CD14-positive monocyte (primary cell): ENCODE data around the gene NCBP2. TPM values are rescaled to one million over a fixed set of nuclear protein-coding genes. Genes with fewer than 3 reads are reported as not detected.

Source experiments
- DNase-seq, 3 donors: peaks; one replicate each; pipeline ENCODE4 v3.0.0-alpha.2; 2011 to 2022
- H2AFZ ChIP-seq: 2 replicates; pipeline ENCODE4 v1.6.0; 2012; ENCODE audit warnings: mild to moderate bottlenecking, low read depth, low read length, inconsistent platforms; ENCODE audit not compliant: insufficient read depth, poor library complexity, severe bottlenecking
- H3K27ac ChIP-seq, 2 donors: 1 replicate in 1 of 2; 2 replicates in 1 of 2; pipeline ENCODE4 v1.5.1; 2012 to 2013; ENCODE audit warnings: low read length in 2 of 2, control low read depth in 1 of 2, inconsistent platforms in 1 of 2, low read depth in 1 of 2, mild to moderate bottlenecking in 1 of 2
- H3K27me3 ChIP-seq, 2 donors: one replicate each; pipeline versions ENCODE4 v1.6.0 to v1.6.1; 2011 to 2013; ENCODE audit warnings: low read length in 2 of 2; ENCODE audit not compliant: control insufficient read depth in 2 of 2, insufficient read depth in 2 of 2
- H3K36me3 ChIP-seq, 2 donors: replicated peaks in 1 of 2; 1 replicate in 1 of 2; 2 replicates in 1 of 2; pipeline versions ENCODE4 v1.5.1 to v1.6.1; 2012 to 2013; ENCODE audit warnings: low read length in 2 of 2, control low read depth in 1 of 2, inconsistent platforms in 1 of 2, mild to moderate bottlenecking in 1 of 2; ENCODE audit not compliant: insufficient read depth in 2 of 2, control insufficient read depth in 1 of 2
- H3K4me1 ChIP-seq, 2 donors: 1 replicate in 1 of 2; 2 replicates in 1 of 2; pipeline versions ENCODE4 v1.5.1 to v1.6.1; 2012 to 2013; ENCODE audit warnings: low read length in 2 of 2, control low read depth in 1 of 2, inconsistent platforms in 1 of 2, mild to moderate bottlenecking in 1 of 2, moderate library complexity in 1 of 2; ENCODE audit not compliant: insufficient read depth in 2 of 2, control insufficient read depth in 1 of 2
- H3K4me2 ChIP-seq: replicated peaks from 2 replicates; pipeline ENCODE3; 2012; ENCODE audit warnings: low read length, moderate library complexity, mild to moderate bottlenecking; ENCODE audit not compliant: poor library complexity, severe bottlenecking; ENCODE audit errors: extremely low read depth
- H3K4me3 ChIP-seq, 3 experiments: fragments of 200-600 bp in 1 of 3; sonication (generic) in 1 of 3; replicated peaks in 1 of 3; 1 replicate in 2 of 3; 2 replicates in 1 of 3; pipeline ENCODE4 v1.5.1; 2011 to 2013; ENCODE audit warnings: low read length in 3 of 3, mild to moderate bottlenecking in 3 of 3, control low read depth in 2 of 3, low read depth in 2 of 3, inconsistent platforms in 1 of 3, moderate library complexity in 1 of 3
- H3K79me2 ChIP-seq: 2 replicates; pipeline ENCODE4 v1.6.0; 2012; ENCODE audit warnings: mild to moderate bottlenecking, control low read depth, inconsistent platforms, low read length, moderate library complexity; ENCODE audit not compliant: insufficient read depth
- H3K9ac ChIP-seq: 2 replicates; pipeline ENCODE4 v1.6.0; 2017; ENCODE audit warnings: low read length, mild to moderate bottlenecking; ENCODE audit not compliant: insufficient read depth, poor library complexity, severe bottlenecking
- H3K9me3 ChIP-seq, 2 donors: replicated peaks in 1 of 2; 1 replicate in 1 of 2; 2 replicates in 1 of 2; pipeline versions ENCODE4 v1.5.1 to v1.6.1; 2012 to 2013; ENCODE audit warnings: low read length in 2 of 2, control low read depth in 1 of 2; ENCODE audit not compliant: control insufficient read depth in 1 of 2, insufficient read depth in 1 of 2
- H4K20me1 ChIP-seq: 2 replicates; pipeline ENCODE4 v1.6.0; 2012; ENCODE audit warnings: mild to moderate bottlenecking, low read length, control low read depth, moderate library complexity; ENCODE audit not compliant: insufficient read depth
- H3K27ac Mint-ChIP-seq, 7 donors: one replicate each; pipeline ENCODE4 v1.8.0; 2020; ENCODE audit warnings: mild to moderate bottlenecking in 7 of 7, mixed read lengths in 7 of 7, moderate library complexity in 6 of 7, inconsistent platforms in 2 of 7
- H3K27me3 Mint-ChIP-seq, 3 donors: one replicate each; pipeline ENCODE4 v1.8.0; 2021 to 2022; ENCODE audit warnings: low read depth in 3 of 3, mild to moderate bottlenecking in 3 of 3, mixed read lengths in 3 of 3, moderate library complexity in 3 of 3, inconsistent platforms in 1 of 3
- H3K36me3 Mint-ChIP-seq, 2 donors: one replicate each; pipeline ENCODE4 v1.8.0; 2020; ENCODE audit warnings: mixed read lengths in 2 of 2, inconsistent platforms in 1 of 2, mild to moderate bottlenecking in 1 of 2
- H3K4me1 Mint-ChIP-seq: one replicate; pipeline ENCODE4 v1.8.0; 2020; ENCODE audit warnings: mild to moderate bottlenecking, mixed read lengths
- H3K4me3 Mint-ChIP-seq, 2 donors: one replicate each; pipeline ENCODE4 v1.8.0; 2020; ENCODE audit warnings: mild to moderate bottlenecking in 2 of 2, mixed read lengths in 2 of 2, moderate library complexity in 1 of 2
- H3K9me3 Mint-ChIP-seq, 7 donors: one replicate each; pipeline ENCODE4 v1.8.0; 2020 to 2022; ENCODE audit warnings: mixed read lengths in 7 of 7, mild to moderate bottlenecking in 6 of 7, moderate library complexity in 6 of 7, inconsistent platforms in 2 of 7
- WGBS: methylation state at CpG from one replicate; pipeline ENCODE4 v1.1.5; 2013; ENCODE audit warnings: missing lambda C conversion rate; ENCODE audit not compliant: insufficient coverage; 5-methylcytosine and 5-hydroxymethylcytosine counted together
- intact Hi-C, 2 donors: fragments of 100-400 bp; cut with micrococcal nuclease; formaldehyde crosslinking; loops; one replicate each; pipeline versions ENCODE4 v1.15.0 to v1.15.1; 2023
- polyA plus RNA-seq, 3 donors: library from polyadenylated mRNA; depleted of rRNA in 1 of 3; unstranded in 2 of 3; stranded (reverse) in 1 of 3; fragments of 300-500 nt in 2 of 3; fragments of >200 nt in 1 of 3; fragmentation: Illumina TruSeq in 2 of 3; gene quantifications; 1 replicate in 2 of 3; 2 replicates in 1 of 3; pipeline ENCODE4 v1.2.3, GENCODE V29; 2012 to 2021
- TF ChIP-seq, protein P1 (sequence below): fragments of 200-600 bp; IDR thresholded peaks from one replicate; pipeline ENCODE4 v1.8.0; 2022; ENCODE audit warnings: antibody characterized with exemption, mild to moderate bottlenecking

Gene NCBP2
- polyA plus RNA-seq, 3 donors = 26.1 to 42.9 (median 33.4) TPM

DNA sequence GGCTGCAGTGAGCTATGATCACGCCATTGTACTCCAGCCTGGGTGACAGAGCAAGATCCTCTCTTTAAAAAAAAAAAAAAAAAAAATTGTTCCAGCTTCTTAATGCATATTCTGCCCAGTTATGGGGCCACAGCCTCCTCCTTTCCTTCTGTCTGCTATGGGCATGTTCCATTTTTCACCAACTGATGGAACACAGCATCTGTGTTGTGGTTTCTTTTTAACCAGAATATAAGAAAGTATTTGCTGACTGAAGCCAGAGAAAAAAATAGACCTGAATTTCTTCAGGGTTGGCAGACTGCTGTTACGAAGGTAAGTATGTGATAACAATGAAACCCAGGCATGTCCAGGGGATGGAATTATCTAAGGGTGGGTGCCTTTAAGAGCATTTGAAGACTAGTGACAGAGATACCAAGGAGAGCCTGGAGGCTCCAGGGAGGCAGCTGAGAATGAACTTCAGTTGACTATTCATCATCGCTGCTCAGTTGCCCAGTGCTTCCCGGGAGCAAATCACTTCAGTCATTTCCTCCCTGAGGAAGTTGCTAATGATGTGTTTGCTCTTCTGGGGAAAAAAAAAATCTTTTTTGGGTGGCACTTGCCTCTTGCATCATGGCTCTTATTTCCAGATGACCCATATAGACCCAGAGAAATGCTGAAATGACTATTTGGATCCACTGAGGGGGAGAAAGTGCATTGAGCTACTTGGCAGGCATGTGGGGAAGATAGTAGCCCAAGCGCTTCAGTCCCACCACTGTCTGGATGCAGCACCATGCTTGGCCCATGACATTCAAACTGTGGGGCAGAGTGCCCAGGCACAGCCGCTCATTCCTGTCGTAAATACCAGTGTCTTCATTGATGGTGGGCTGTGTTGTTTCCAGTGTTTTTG, 14.5 kb downstream of the NCBP2 start:
- no peak overlapping the region for H3K27ac ChIP-seq
- H3K4me1 ChIP-seq = no peaks in the 10 kb centered on the region
- H4K20me1 ChIP-seq = no peaks in the 10 kb centered on the region
- Mint-ChIP-seq H3K4me3 (no peak overlapping the region), H3K27me3 (peaks cover 0 to 2% (median 1%) of the 10 kb centered on the region in 3 donors), H3K9me3 (no peaks in the 10 kb centered on the region), H3K4me1 (no peaks in the 10 kb centered on the region), H3K27ac (no peak overlapping the region), H3K36me3 (peaks cover 75 to 83% of the 10 kb centered on the region in 2 donors)
- H2AFZ ChIP-seq = no peak overlapping the region
- H3K27me3 ChIP-seq = no peaks in the 10 kb centered on the region
- intact Hi-C loops = no loop called here
- 98% methylated on average over 4 of the region's 7 CpGs for WGBS
- H3K4me2 ChIP-seq = no peak overlapping the region
- no peaks in the 10 kb centered on the region for H3K79me2 ChIP-seq
- TF ChIP-seq, protein P1, sequence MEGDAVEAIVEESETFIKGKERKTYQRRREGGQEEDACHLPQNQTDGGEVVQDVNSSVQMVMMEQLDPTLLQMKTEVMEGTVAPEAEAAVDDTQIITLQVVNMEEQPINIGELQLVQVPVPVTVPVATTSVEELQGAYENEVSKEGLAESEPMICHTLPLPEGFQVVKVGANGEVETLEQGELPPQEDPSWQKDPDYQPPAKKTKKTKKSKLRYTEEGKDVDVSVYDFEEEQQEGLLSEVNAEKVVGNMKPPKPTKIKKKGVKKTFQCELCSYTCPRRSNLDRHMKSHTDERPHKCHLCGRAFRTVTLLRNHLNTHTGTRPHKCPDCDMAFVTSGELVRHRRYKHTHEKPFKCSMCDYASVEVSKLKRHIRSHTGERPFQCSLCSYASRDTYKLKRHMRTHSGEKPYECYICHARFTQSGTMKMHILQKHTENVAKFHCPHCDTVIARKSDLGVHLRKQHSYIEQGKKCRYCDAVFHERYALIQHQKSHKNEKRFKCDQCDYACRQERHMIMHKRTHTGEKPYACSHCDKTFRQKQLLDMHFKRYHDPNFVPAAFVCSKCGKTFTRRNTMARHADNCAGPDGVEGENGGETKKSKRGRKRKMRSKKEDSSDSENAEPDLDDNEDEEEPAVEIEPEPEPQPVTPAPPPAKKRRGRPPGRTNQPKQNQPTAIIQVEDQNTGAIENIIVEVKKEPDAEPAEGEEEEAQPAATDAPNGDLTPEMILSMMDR = no peak
- H3K9ac ChIP-seq = no peak overlapping the region
- H3K4me3 ChIP-seq = no peak overlapping the region
- no peaks in the 10 kb centered on the region for H3K9me3 ChIP-seq
- H3K36me3 ChIP-seq = peaks cover 54 to 95% of the 10 kb centered on the region in 2 donors
- DNase-seq = no peak

DNA sequence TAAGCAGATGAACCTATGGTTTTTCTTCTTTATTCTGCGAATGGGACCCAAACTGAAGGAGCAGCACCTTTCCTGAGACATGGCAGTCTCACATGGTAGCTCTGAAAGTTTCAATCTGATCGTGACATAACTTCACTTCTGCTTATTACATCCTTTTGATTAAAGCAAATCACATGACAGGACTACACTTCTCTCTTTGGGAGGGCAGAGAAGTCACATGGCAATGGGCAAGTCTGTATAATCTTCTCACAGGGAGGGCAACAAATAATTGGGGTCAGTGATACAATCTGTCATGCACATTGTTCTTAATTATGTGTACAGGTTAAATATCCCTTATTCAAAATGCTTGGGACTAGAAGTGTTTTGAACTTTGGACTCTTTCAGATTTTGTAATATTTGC, 21.6 kb downstream of the NCBP2 start:
- peak overlapping the region in 2 of 7 donors; percentile 48 for H3K27ac Mint-ChIP-seq
- Histone ChIP-seq H3K79me2 (no peaks in the 10 kb centered on the region), H4K20me1 (no peaks in the 10 kb centered on the region), H3K9ac (no peak overlapping the region), H3K36me3 (peaks cover 11 to 51% of the 10 kb centered on the region in 2 donors), H2AFZ (no peak overlapping the region), H3K27ac (peak overlapping the region in 1 of 2 donors; percentile 54), H3K9me3 (peaks cover 0 to 5% of the 10 kb centered on the region in 2 donors), H3K27me3 (no peaks in the 10 kb centered on the region), H3K4me2 (peak overlapping the region; percentile 5), H3K4me1 (peaks cover 6 to 13% of the 10 kb centered on the region in 2 donors), H3K4me3 (no peak overlapping the region)
- peaks cover 13% of the 10 kb centered on the region for H3K4me1 Mint-ChIP-seq
- TF ChIP-seq, protein P1 = no peak
- peaks cover 0 to 2% (median 1%) of the 10 kb centered on the region in 3 donors for H3K27me3 Mint-ChIP-seq
- intact Hi-C loops = no loop called here
- peaks cover 0 to 8% (median 4%) of the 10 kb centered on the region in 7 donors for H3K9me3 Mint-ChIP-seq
- peak; percentile 29 to 74 (median 41) for DNase-seq
- H3K4me3 Mint-ChIP-seq = peak overlapping the region in 1 of 2 donors; percentile 56
- WGBS = no CpG with 5 or more reads among the region's 2 CpGs
- H3K36me3 Mint-ChIP-seq = peaks cover 36 to 44% of the 10 kb centered on the region in 2 donors
